K562 (cell line): ENCODE data around the gene PDE4A. TPM values are rescaled to one million over a fixed set of nuclear protein-coding genes. Genes with fewer than 3 reads are reported as not detected.

Source experiments
- CTBP1 ChIP-seq: fragments of 450-650 bp; IDR thresholded peaks from 2 replicates; pipeline ENCODE4 v1.6.1; 2016; ENCODE audit warnings: borderline replicate concordance
- DIDO1 ChIP-seq: fragments of 450-650 bp; IDR thresholded peaks from 2 replicates; pipeline ENCODE4 v1.6.1; 2016; ENCODE audit warnings: low read depth, missing biosample characterization, missing genetic modification characterization
- MYBL2 ChIP-seq, 2 experiments: fragments of 450-650 bp in 1 of 2; sonication (generic) in 1 of 2; formaldehyde crosslinking in 1 of 2; IDR thresholded peaks; 2 replicates each; pipeline versions ENCODE4 v1.6.1 to v1.8.1; 2017 to 2022; ENCODE audit warnings: borderline replicate concordance in 1 of 2, inconsistent platforms in 1 of 2, low read depth in 1 of 2, mild to moderate bottlenecking in 1 of 2, missing genetic modification reagents in 1 of 2, moderate library complexity in 1 of 2
- NBN ChIP-seq: fragments of 450-650 bp; IDR thresholded peaks from 2 replicates; pipeline ENCODE4 v1.6.1; 2016; ENCODE audit warnings: low read depth, mild to moderate bottlenecking
- NR2C2 ChIP-seq, 2 experiments: fragments of 200-800 bp in 1 of 2; sonication (Bioruptor generic) in 1 of 2; sonication (generic) in 1 of 2; formaldehyde crosslinking in 1 of 2; IDR thresholded peaks; 2 replicates each; pipeline versions ENCODE4 v1.6.1 to v1.8.0; 2016 to 2022; ENCODE audit warnings: mild to moderate bottlenecking in 1 of 2, missing compliant biosample characterization in 1 of 2, missing genetic modification characterization in 1 of 2, missing genetic modification reagents in 1 of 2
- RBFOX2 ChIP-seq: fragments of 200-400 bp; formaldehyde crosslinking; IDR thresholded peaks from 2 replicates; pipeline ENCODE4 v1.6.1; 2017; ENCODE audit warnings: low read depth, mild to moderate bottlenecking, low read length, moderate library complexity
- SAFB ChIP-seq: fragments of 200-400 bp; formaldehyde crosslinking; IDR thresholded peaks from 2 replicates; pipeline ENCODE4 v1.6.1; 2017; ENCODE audit warnings: low read depth, low read length, borderline replicate concordance
- SIX5 ChIP-seq, 2 experiments: IDR thresholded peaks; 2 replicates each; pipeline ENCODE4 v1.6.1; 2011; ENCODE audit warnings: low read length in 2 of 2, borderline replicate concordance in 1 of 2, low read depth in 1 of 2, mild to moderate bottlenecking in 1 of 2, moderate library complexity in 1 of 2; ENCODE audit not compliant: insufficient read depth in 1 of 2
- TCF7 ChIP-seq: sonication (generic); IDR thresholded peaks from 2 replicates; pipeline ENCODE4 v1.6.1; 2016; ENCODE audit warnings: antibody characterized with exemption, borderline replicate concordance
- U2AF1 ChIP-seq: fragments of 200-400 bp; formaldehyde crosslinking; optimal IDR thresholded peaks from 2 replicates; pipeline ENCODE3; 2017; ENCODE audit warnings: mild to moderate bottlenecking, low read depth, low read length, moderate library complexity
- WHSC1 ChIP-seq: IDR thresholded peaks from one replicate; pipeline ENCODE4 v1.6.1; 2012; ENCODE audit warnings: low read length, control low read depth, inconsistent platforms
- YY1 ChIP-seq, 3 experiments: IDR thresholded peaks; 2 replicates each; pipeline ENCODE4 v1.6.1; 2011; ENCODE audit warnings: low read length in 2 of 3, mild to moderate bottlenecking in 2 of 3, moderate library complexity in 2 of 3, borderline replicate concordance in 1 of 3, control low read depth in 1 of 3, low read depth in 1 of 3; ENCODE audit not compliant: insufficient read depth in 3 of 3, insufficient replicate concordance in 2 of 3, control insufficient read depth in 1 of 3, insufficient read length in 1 of 3; ENCODE audit errors: extremely low read depth in 1 of 3
- polyA plus RNA-seq, 8 experiments: library from polyadenylated mRNA; depleted of rRNA in 4 of 8; stranded (reverse) in 5 of 8; unstranded in 3 of 8; fragments of >200 nt; fragmentation: Nextera tagmentation in 2 of 8; fragmentation: Illumina TruSeq in 1 of 8; extraction: Ambion mirVana in 2 of 8; extraction: Trizol in 1 of 8; gene quantifications; 2 replicates each; pipeline versions ENCODE4 v1.2.1 to v1.2.3, GENCODE V29; 2011 to 2014; ENCODE audit warnings: inconsistent platforms in 1 of 8, missing spikeins in 1 of 8
- total RNA-seq, 7 experiments: library from RNA; depleted of rRNA in 6 of 7; stranded (reverse); fragments of >200 nt in 6 of 7; fragmentation: Illumina TruSeq in 2 of 7; extraction: Trizol in 2 of 7; gene quantifications; 2 replicates each; pipeline versions ENCODE4 v1.2.1 to v1.2.3, GENCODE V29; 2011 to 2021; ENCODE audit warnings: low replicate concordance in 1 of 7
- TF ChIP-seq, protein P1 (sequence below): fragments of 450-650 bp; conservative IDR thresholded peaks from 2 replicates; pipeline ENCODE4 v1.6.1; 2016; ENCODE audit warnings: missing genetic modification characterization, low read depth, mild to moderate bottlenecking, missing compliant biosample characterization, moderate library complexity
- TF ChIP-seq, protein P2 (sequence below): sonication (generic); formaldehyde crosslinking; IDR thresholded peaks from 2 replicates; pipeline ENCODE4 v1.8.1; 2023; ENCODE audit warnings: mild to moderate bottlenecking, missing genetic modification reagents, moderate library complexity
- TF ChIP-seq, protein P3 (sequence below): fragments of 450-650 bp; IDR thresholded peaks from 2 replicates; pipeline ENCODE4 v1.7.0; 2016; ENCODE audit warnings: borderline replicate concordance
- TF ChIP-seq, protein P4 (sequence below): sonication (generic); formaldehyde crosslinking; IDR thresholded peaks from 2 replicates; pipeline ENCODE4 v1.8.0; 2022; ENCODE audit warnings: mild to moderate bottlenecking, missing genetic modification reagents

The PDE4A gene
- total and polyA plus RNA-seq, 9 of the 15 experiments (the other 6 are each of a cell fraction or from before 2014, with no cell fraction given), result 0.66 to 26.9 (median 4.6) TPM

DNA sequence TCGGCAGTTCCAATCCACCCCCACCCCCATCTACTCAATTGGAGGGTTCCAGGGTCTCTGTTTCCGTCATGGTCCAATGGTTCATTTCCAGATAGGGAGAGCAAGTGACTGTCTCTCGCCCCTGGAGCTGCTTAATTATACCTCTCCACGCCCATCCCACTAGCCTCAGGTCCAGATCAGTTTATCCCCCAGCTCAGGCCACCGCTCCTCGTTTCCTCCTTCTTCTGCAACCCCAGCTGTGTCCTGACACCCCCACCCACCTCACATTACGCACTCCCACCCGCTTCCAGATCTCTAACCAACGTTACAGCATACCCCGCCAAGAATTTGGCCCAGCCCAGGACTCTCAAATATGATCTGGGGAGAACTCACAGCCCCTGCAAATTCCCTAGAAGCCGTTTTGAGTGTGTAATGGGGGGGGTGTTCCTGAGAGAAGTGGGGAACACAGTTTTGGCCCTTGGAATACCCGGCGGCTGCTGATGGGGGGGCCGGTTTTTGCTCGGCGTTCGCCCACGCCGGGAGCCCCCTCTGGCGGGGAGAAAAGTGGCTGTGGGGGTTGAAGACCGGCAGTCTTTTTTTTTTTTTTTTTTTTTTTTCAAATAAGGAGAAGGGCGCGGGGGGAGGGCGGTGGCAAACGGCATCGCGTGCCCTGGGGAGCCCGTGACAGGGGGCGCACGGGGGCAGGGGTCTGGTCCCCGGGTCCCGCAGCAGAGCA, 1.7 kb upstream of the PDE4A start (continued):
- TF ChIP-seq SIX5 (IDR thresholded peaks at IDR 0.05; ENCODE audit: borderline replicate concordance in 1 of 2, insufficient read depth in 1 of 2, low read depth in 1 of 2, low read length in 2 of 2) (no peak), WHSC1 (no peak), NR2C2 (CRISPR knock-in tag; IDR thresholded peaks at IDR 0.05) (no peak), NR2C2 (tag; IDR thresholded peaks at IDR 0.05) (no peak), U2AF1 (no peak), DIDO1 (tag) (no peak), SAFB (peak; percentile 76; the same call in 1 of the 2 replicates), NBN (no peak), CTBP1 (no peak), MYBL2 (IDR thresholded peaks at IDR 0.05; ENCODE audit: low read depth) (no peak), MYBL2 (CRISPR knock-in tag; IDR thresholded peaks at IDR 0.05; ENCODE audit: borderline replicate concordance) (no peak), RBFOX2 (no peak), YY1 (IDR thresholded peaks at IDR 0.05; ENCODE audit: borderline replicate concordance in 1 of 3, control insufficient read depth in 1 of 3, extremely low read depth in 1 of 3, insufficient read depth in 3 of 3, insufficient read length in 1 of 3, insufficient replicate concordance in 2 of 3, low read depth in 1 of 3, low read length in 2 of 3) (peak in 1 of 3 experiments; percentile 3), TCF7 (no peak)
- TF ChIP-seq, protein P1, sequence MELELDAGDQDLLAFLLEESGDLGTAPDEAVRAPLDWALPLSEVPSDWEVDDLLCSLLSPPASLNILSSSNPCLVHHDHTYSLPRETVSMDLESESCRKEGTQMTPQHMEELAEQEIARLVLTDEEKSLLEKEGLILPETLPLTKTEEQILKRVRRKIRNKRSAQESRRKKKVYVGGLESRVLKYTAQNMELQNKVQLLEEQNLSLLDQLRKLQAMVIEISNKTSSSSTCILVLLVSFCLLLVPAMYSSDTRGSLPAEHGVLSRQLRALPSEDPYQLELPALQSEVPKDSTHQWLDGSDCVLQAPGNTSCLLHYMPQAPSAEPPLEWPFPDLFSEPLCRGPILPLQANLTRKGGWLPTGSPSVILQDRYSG (tag), result no peak
- TF ChIP-seq, protein P2, sequence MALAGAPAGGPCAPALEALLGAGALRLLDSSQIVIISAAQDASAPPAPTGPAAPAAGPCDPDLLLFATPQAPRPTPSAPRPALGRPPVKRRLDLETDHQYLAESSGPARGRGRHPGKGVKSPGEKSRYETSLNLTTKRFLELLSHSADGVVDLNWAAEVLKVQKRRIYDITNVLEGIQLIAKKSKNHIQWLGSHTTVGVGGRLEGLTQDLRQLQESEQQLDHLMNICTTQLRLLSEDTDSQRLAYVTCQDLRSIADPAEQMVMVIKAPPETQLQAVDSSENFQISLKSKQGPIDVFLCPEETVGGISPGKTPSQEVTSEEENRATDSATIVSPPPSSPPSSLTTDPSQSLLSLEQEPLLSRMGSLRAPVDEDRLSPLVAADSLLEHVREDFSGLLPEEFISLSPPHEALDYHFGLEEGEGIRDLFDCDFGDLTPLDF (CRISPR knock-in tag), result no peak
- TF ChIP-seq, protein P3, sequence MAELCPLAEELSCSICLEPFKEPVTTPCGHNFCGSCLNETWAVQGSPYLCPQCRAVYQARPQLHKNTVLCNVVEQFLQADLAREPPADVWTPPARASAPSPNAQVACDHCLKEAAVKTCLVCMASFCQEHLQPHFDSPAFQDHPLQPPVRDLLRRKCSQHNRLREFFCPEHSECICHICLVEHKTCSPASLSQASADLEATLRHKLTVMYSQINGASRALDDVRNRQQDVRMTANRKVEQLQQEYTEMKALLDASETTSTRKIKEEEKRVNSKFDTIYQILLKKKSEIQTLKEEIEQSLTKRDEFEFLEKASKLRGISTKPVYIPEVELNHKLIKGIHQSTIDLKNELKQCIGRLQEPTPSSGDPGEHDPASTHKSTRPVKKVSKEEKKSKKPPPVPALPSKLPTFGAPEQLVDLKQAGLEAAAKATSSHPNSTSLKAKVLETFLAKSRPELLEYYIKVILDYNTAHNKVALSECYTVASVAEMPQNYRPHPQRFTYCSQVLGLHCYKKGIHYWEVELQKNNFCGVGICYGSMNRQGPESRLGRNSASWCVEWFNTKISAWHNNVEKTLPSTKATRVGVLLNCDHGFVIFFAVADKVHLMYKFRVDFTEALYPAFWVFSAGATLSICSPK, result no peak
- TF ChIP-seq, protein P4, sequence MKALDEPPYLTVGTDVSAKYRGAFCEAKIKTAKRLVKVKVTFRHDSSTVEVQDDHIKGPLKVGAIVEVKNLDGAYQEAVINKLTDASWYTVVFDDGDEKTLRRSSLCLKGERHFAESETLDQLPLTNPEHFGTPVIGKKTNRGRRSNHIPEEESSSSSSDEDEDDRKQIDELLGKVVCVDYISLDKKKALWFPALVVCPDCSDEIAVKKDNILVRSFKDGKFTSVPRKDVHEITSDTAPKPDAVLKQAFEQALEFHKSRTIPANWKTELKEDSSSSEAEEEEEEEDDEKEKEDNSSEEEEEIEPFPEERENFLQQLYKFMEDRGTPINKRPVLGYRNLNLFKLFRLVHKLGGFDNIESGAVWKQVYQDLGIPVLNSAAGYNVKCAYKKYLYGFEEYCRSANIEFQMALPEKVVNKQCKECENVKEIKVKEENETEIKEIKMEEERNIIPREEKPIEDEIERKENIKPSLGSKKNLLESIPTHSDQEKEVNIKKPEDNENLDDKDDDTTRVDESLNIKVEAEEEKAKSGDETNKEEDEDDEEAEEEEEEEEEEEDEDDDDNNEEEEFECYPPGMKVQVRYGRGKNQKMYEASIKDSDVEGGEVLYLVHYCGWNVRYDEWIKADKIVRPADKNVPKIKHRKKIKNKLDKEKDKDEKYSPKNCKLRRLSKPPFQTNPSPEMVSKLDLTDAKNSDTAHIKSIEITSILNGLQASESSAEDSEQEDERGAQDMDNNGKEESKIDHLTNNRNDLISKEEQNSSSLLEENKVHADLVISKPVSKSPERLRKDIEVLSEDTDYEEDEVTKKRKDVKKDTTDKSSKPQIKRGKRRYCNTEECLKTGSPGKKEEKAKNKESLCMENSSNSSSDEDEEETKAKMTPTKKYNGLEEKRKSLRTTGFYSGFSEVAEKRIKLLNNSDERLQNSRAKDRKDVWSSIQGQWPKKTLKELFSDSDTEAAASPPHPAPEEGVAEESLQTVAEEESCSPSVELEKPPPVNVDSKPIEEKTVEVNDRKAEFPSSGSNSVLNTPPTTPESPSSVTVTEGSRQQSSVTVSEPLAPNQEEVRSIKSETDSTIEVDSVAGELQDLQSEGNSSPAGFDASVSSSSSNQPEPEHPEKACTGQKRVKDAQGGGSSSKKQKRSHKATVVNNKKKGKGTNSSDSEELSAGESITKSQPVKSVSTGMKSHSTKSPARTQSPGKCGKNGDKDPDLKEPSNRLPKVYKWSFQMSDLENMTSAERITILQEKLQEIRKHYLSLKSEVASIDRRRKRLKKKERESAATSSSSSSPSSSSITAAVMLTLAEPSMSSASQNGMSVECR (CRISPR knock-in tag), result no peak
